ENCODE measurements around the gene NTNG2.

The NTNG2 gene

GRCh38 chr9:132235894-132236661 is 74.2 kb downstream of the NTNG2 start:
- DNase-seq (ENCODE audit: low read depth in 2 of 2): peak; percentile 41 to 74

GRCh38 chr9:132236662-132237311 is 74.9 kb downstream of the NTNG2 start:
- DNase-seq (ENCODE audit: low read depth in 2 of 2): no peak

GRCh38 chr9:132237481-132237880 is 75.6 kb downstream of the NTNG2 start:
- DNase-seq (ENCODE audit: low read depth in 2 of 2): no peak

GRCh38 chr9:132238026-132238972 is 76.4 kb downstream of the NTNG2 start:
- DNase-seq (ENCODE audit: low read depth in 2 of 2): no peak

GRCh38 chr9:132238992-132239391 is 77.1 kb downstream of the NTNG2 start:
- no peak for DNase-seq (ENCODE audit: low read depth in 2 of 2)

GRCh38 chr9:132239518-132239917 is 77.7 kb downstream of the NTNG2 start:
- no peak for DNase-seq (ENCODE audit: low read depth in 2 of 2)

GRCh38 chr9:132239999-132240840 is 78.4 kb downstream of the NTNG2 start:
- no peak for DNase-seq (ENCODE audit: low read depth in 2 of 2)

- peak; percentile 98 to 100 for DNase-seq (ENCODE audit: low read depth in 2 of 2)
These were observed 79.1 kb downstream of the NTNG2 start for GRCh38 chr9:132240841-132241482.

- DNase-seq (ENCODE audit: low read depth in 2 of 2): no peak
These were observed 79.6 kb downstream of the NTNG2 start for GRCh38 chr9:132241483-132241839.

GRCh38 chr9:132241840-132242620 is 80.2 kb downstream of the NTNG2 start:
- peak in 1 of 2 donors; percentile 16 for DNase-seq (ENCODE audit: low read depth in 2 of 2)

GRCh38 chr9:132242621-132243155 is 80.8 kb downstream of the NTNG2 start:
- DNase-seq (ENCODE audit: low read depth in 2 of 2): no peak

GRCh38 chr9:132243156-132244074 is 81.6 kb downstream of the NTNG2 start:
- no peak for DNase-seq (ENCODE audit: low read depth in 2 of 2)

GRCh38 chr9:132244582-132245455 is 83.0 kb downstream of the NTNG2 start:
- DNase-seq (ENCODE audit: low read depth in 2 of 2): no peak

- DNase-seq (ENCODE audit: low read depth in 2 of 2): no peak
These were observed 83.6 kb downstream of the NTNG2 start for GRCh38 chr9:132245465-132245864.

- no peak for DNase-seq (ENCODE audit: low read depth in 2 of 2)
These were observed 86.1 kb downstream of the NTNG2 start for GRCh38 chr9:132247942-132248341.

GRCh38 chr9:132249123-132249522 is 87.3 kb downstream of the NTNG2 start:
- DNase-seq (ENCODE audit: low read depth in 2 of 2): no peak

- DNase-seq (ENCODE audit: low read depth in 2 of 2): no peak
These were observed 87.8 kb downstream of the NTNG2 start for GRCh38 chr9:132249690-132250089.
